Activated B cell treated with CpG ODN at 0.5 μM for 24 hours (primary cell): ENCODE measurements around the gene SYNGAP1. TPM values are rescaled to one million over a fixed set of nuclear protein-coding genes. Genes with fewer than 3 reads are reported as not detected.
A peak's percentile ranks its signal among the peaks of the same experiment; 100 is the strongest.

Source experiments
- ATAC-seq: fragments of 200-7000 bp; cut with Tn5 transposase; one replicate; pipeline ENCODE4 v1.10.0; 2021; ENCODE audit warnings: low read depth, mild to moderate bottlenecking, moderate library complexity
- CTCF ChIA-PET: fragments of 350-600 bp; sonication (Branson Sonifier 250); formaldehyde crosslinking; loops from one replicate; lab custom pipeline; 2021; ENCODE audit warnings: antibody characterized with exemption; lab: Charles Lee
- POLR2A ChIA-PET: fragments of 350-600 bp; sonication (Branson Sonifier 250); formaldehyde crosslinking; loops from one replicate; lab custom pipeline; 2021; ENCODE audit warnings: antibody characterized with exemption; lab: Charles Lee
- DNase-seq: peaks from one replicate; pipeline ENCODE4 v3.0.0; 2022
- H3K27ac Mint-ChIP-seq: one replicate; pipeline ENCODE4 v1.8.0; 2020; ENCODE audit warnings: mixed read lengths
- H3K27me3 Mint-ChIP-seq: one replicate; pipeline ENCODE4 v1.8.0; 2021; ENCODE audit warnings: mixed read lengths
- H3K36me3 Mint-ChIP-seq: one replicate; pipeline ENCODE4 v1.8.0; 2021; ENCODE audit warnings: low read depth, mixed read lengths
- H3K4me1 Mint-ChIP-seq: one replicate; pipeline ENCODE4 v1.8.0; 2021; ENCODE audit warnings: mixed read lengths
- H3K4me3 Mint-ChIP-seq: one replicate; pipeline ENCODE4 v1.8.0; 2020; ENCODE audit warnings: mild to moderate bottlenecking, mixed read lengths
- H3K9me3 Mint-ChIP-seq: one replicate; pipeline ENCODE4 v1.8.0; 2020; ENCODE audit warnings: mixed read lengths
- intact Hi-C: fragments of 100-400 bp; cut with micrococcal nuclease; formaldehyde crosslinking; loops from one replicate; pipeline ENCODE4 v1.15.1; 2024
- total RNA-seq: library from RNA; stranded (reverse); gene quantifications from 2 replicates; pipeline ENCODE4 v1.2.3, GENCODE V29; 2022
- TF ChIP-seq, protein P1 (sequence below): fragments of 200-600 bp; IDR thresholded peaks from one replicate; pipeline ENCODE4 v1.8.0; 2022; ENCODE audit warnings: antibody characterized with exemption, mild to moderate bottlenecking

SYNGAP1 gene
- total RNA-seq, 1 donor from 2014 or later, result 25.4 TPM

DNA sequence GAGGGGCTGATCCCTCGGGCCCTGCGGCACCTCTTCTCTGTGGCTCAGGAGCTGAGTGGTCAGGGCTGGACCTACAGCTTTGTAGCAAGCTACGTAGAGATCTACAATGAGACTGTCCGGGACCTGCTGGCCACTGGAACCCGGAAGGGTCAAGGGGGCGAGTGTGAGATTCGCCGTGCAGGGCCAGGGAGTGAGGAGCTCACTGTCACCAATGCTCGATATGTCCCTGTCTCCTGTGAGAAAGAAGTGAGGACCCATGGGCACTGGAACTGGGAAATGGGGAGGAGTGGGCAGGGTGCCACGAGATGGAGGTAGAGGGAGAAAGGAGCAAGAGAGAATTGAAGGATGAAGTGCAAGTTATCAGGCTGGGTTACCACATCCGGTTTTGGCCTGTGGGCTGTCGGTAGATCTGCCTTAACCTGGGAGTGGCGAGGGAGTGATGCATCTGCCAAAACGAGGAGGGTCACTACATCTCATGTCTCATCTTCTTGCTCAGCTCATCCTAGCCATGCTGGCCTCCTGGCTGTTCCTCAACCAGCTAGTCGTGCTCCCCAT lies 14.4 kb upstream of the SYNGAP1 start:
- H3K9me3 Mint-ChIP-seq, result no peaks in the 10 kb centered on the region
- ChIA-PET CTCF (no interaction called here), POLR2A (no interaction called here)
- no peaks in the 10 kb centered on the region for H3K36me3 Mint-ChIP-seq
- no peak overlapping the region for H3K4me3 Mint-ChIP-seq
- no peaks in the 10 kb centered on the region for H3K27me3 Mint-ChIP-seq
- ATAC-seq, result no peak
- peaks cover 9% of the 10 kb centered on the region for H3K4me1 Mint-ChIP-seq
- H3K27ac Mint-ChIP-seq, result no peak overlapping the region
- intact Hi-C loops, result no loop called here
- TF ChIP-seq, protein P1, sequence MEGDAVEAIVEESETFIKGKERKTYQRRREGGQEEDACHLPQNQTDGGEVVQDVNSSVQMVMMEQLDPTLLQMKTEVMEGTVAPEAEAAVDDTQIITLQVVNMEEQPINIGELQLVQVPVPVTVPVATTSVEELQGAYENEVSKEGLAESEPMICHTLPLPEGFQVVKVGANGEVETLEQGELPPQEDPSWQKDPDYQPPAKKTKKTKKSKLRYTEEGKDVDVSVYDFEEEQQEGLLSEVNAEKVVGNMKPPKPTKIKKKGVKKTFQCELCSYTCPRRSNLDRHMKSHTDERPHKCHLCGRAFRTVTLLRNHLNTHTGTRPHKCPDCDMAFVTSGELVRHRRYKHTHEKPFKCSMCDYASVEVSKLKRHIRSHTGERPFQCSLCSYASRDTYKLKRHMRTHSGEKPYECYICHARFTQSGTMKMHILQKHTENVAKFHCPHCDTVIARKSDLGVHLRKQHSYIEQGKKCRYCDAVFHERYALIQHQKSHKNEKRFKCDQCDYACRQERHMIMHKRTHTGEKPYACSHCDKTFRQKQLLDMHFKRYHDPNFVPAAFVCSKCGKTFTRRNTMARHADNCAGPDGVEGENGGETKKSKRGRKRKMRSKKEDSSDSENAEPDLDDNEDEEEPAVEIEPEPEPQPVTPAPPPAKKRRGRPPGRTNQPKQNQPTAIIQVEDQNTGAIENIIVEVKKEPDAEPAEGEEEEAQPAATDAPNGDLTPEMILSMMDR, result no peak
- no peak for DNase-seq

DNA sequence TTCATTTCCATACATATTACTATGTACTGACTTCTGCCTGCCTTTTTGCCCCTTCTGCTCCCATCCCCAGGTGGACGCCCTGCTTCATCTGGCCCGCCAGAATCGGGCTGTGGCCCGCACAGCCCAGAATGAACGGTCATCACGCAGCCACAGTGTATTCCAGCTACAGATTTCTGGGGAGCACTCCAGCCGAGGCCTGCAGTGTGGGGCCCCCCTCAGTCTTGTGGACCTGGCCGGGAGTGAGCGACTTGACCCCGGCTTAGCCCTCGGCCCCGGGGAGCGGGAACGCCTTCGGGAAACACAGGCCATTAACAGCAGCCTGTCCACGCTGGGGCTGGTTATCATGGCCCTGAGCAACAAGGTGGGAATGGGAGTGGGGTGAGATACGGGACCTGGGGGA lies 13.7 kb upstream of the SYNGAP1 start:
- TF ChIP-seq, protein P1, result no peak
- CTCF ChIA-PET, result no interaction called here
- H3K36me3 Mint-ChIP-seq, result no peaks in the 10 kb centered on the region
- no peaks in the 10 kb centered on the region for H3K9me3 Mint-ChIP-seq
- POLR2A ChIA-PET, result no interaction called here
- intact Hi-C loops, result no loop called here
- ATAC-seq (no peak), DNase-seq (no peak)
- no peak overlapping the region for H3K4me3 Mint-ChIP-seq
- no peaks in the 10 kb centered on the region for H3K27me3 Mint-ChIP-seq
- no peak overlapping the region for H3K27ac Mint-ChIP-seq
- peaks cover 9% of the 10 kb centered on the region for H3K4me1 Mint-ChIP-seq

DNA sequence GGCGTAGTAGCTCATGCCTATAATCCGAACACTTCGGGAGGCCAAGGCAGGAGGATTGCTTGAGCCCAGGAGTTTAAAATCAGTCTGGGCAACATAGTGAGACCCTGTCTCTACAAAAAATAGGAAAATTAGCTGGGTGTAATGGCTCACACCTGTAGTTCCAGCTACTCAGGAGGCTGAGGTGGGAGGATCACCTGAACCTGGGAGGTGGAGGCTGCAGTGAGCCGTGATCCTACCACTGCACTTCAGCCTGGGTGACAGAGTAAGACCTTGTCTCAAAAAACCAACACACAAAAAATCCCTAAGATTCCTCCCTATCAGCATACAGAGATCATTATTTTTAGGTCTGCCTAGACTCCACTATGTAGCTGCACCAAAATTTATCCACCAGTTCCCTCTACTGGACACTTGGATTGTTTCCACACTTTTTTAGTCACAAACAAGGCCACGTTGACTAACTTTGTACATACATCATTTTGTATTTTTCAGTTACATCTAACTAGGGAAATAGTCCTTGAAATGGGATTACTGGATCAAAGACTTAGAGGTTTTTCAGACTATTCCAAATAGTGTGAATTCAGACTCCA lies 12.6 kb upstream of the SYNGAP1 start:
- Mint-ChIP-seq H3K9me3 (no peaks in the 10 kb centered on the region), H3K27ac (peak overlapping the region; percentile 50), H3K36me3 (peaks cover 3% of the 10 kb centered on the region), H3K4me3 (no peak overlapping the region), H3K27me3 (no peaks in the 10 kb centered on the region), H3K4me1 (peaks cover 18% of the 10 kb centered on the region)
- TF ChIP-seq, protein P1, result no peak
- ATAC-seq, result no peak
- POLR2A ChIA-PET, result interaction anchor here (0.6 kb wide), 1 partner anchor 10 kb away, joined by 3 read pairs; the partner anchor contains the start of gene CUTA
- CTCF ChIA-PET, result interaction anchor here (0.6 kb wide), 1 partner anchor 22 kb away, joined by 3 read pairs; no protein-coding TSS in a partner anchor
- intact Hi-C loops, result no loop called here
- no peak for DNase-seq

DNA sequence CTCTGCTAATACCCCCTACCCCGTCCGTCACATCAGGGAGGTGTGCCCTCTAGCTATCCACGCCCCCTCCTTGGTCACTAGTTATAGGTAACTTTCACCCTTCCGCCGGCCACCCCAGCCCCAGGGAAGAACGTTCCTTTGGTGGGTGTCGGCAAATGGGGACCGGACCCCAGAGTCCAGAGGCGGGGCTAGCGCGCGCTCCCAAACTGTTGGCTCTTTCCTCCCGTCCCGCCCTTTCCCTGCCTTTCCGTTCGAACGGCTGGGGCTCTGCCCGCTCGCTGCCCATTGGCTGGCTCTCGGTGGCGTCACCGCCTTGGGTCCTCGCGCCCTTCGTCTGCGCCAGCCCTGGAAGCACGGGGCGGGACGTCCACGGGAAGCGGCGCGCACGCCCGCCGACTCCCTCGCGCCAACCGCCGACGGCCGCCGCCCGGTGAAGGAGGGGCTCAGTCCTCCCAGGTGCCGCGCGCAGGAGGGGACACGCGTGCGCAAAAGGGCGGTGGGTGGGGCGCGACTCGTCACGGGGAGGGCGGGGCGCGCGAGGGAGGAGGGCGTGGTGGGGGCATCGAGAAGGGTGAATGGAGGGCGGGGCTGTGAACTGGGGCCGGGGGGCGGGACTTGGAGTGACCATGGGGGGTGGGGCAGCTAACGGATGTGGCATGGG lies 9.7 kb upstream of the SYNGAP1 start:
- no peaks in the 10 kb centered on the region for H3K9me3 Mint-ChIP-seq
- H3K27me3 Mint-ChIP-seq, result no peaks in the 10 kb centered on the region
- H3K4me1 Mint-ChIP-seq, result peaks cover 47% of the 10 kb centered on the region
- POLR2A ChIA-PET, result interaction anchor here (0.5 to 3.0 kb wide), 29 partner anchors 9 to 1233 kb away, joined by 3 to 22 read pairs (median 5); partner anchors contain the start of genes B3GALT4, BAK1, CUTA and KIFC1
- CTCF ChIA-PET, result no interaction called here
- TF ChIP-seq, protein P1, result no peak
- ATAC-seq (peak; percentile 74), DNase-seq (peak; percentile 93)
- H3K36me3 Mint-ChIP-seq, result peaks cover 32% of the 10 kb centered on the region
- H3K4me3 Mint-ChIP-seq, result peak overlapping the region; percentile 88
- intact Hi-C loops, result loop anchor here (1.0 to 10.0 kb wide), 9 partner anchors 8 to 1283 kb away; partner anchors contain the start of genes ATF6B, CUTA, HLA-DOA and KIFC1
- peak overlapping the region; percentile 87 for H3K27ac Mint-ChIP-seq
